D721Med (cell line): ENCODE results near the gene SRPK2.

ENCODE experiments used
- DNase-seq: peaks from one replicate; pipeline ENCODE4 v3.0.0; 2011; ENCODE audit warnings: low spot score; ENCODE audit not compliant: insufficient read length
- FAIRE-seq: peaks from 2 replicates; lab custom pipeline; 2011; peaks lifted over from hg19 to GRCh38; lab: Jason Lieb, UNC
- CTCF ChIP-seq: IDR thresholded peaks from 2 replicates; pipeline ENCODE4 v1.5.1; 2012; ENCODE audit warnings: mild to moderate bottlenecking, control low read depth; ENCODE audit not compliant: insufficient read depth; ENCODE audit errors: missing control alignments

SRPK2 gene

GRCh38 chr7:105289704-105290103 lies 99.0 kb downstream of the SRPK2 start:
- DNase-seq: no peak
- TF ChIP-seq CTCF: no peak
- no peak for FAIRE-seq

GRCh38 chr7:105286441-105286840 lies 102.3 kb downstream of the SRPK2 start:
- TF ChIP-seq CTCF: no peak
- DNase-seq: no peak
- FAIRE-seq: no peak

GRCh38 chr7:105285118-105285874 lies 103.4 kb downstream of the SRPK2 start:
- no peak for FAIRE-seq
- no peak for DNase-seq
- TF ChIP-seq CTCF: no peak

GRCh38 chr7:105284014-105284413 lies 104.7 kb downstream of the SRPK2 start:
- FAIRE-seq (no peak), DNase-seq (no peak)
- no peak for TF ChIP-seq CTCF

GRCh38 chr7:105281966-105282365 lies 106.8 kb downstream of the SRPK2 start:
- FAIRE-seq (no peak), DNase-seq (no peak)
- no peak for TF ChIP-seq CTCF

GRCh38 chr7:105279688-105280007 lies 109.1 kb downstream of the SRPK2 start:
- FAIRE-seq (no peak), DNase-seq (no peak)
- TF ChIP-seq CTCF: no peak

GRCh38 chr7:105278973-105279687 lies 109.6 kb downstream of the SRPK2 start:
- TF ChIP-seq CTCF: no peak
- DNase-seq: no peak
- FAIRE-seq: no peak
